H1 (cell line): ENCODE data around the gene RBM18. TPM values are rescaled to one million over a fixed set of nuclear protein-coding genes. Genes with fewer than 3 reads are reported as not detected.

Source experiments
- CTCF ChIA-PET: fragments of 300-600 bp; sonication (Branson Sonifier 250); formaldehyde crosslinking; loops from one replicate; lab custom pipeline; 2021; ENCODE audit not compliant: partially characterized antibody; lab: Charles Lee
- POLR2A ChIA-PET: fragments of 300-600 bp; sonication (Branson Sonifier 250); formaldehyde crosslinking; loops from one replicate; lab custom pipeline; 2021; ENCODE audit warnings: inconsistent platforms; ENCODE audit not compliant: partially characterized antibody; lab: Charles Lee
- DNase-seq, 2 experiments: peaks; one replicate each; pipeline versions ENCODE4 v3.0.0 to v3.0.0-alpha.2; 2010 to 2022; ENCODE audit warnings: low spot score in 2 of 2, low read depth in 1 of 2, mixed read lengths in 1 of 2
- FAIRE-seq: peaks from 2 replicates; lab custom pipeline; 2011; peaks lifted over from hg19 to GRCh38; lab: Jason Lieb, UNC
- H2AFZ ChIP-seq: 2 replicates; pipeline ENCODE4 v1.8.1; 2012; ENCODE audit warnings: low read length, inconsistent platforms
- H2AK5ac ChIP-seq: 2 replicates; pipeline ENCODE4 v1.6.1; 2013; ENCODE audit warnings: low read depth, low read length
- H2BK120ac ChIP-seq: replicated peaks from 2 replicates; pipeline ENCODE3; 2013; ENCODE audit warnings: low read depth, low read length, inconsistent platforms
- H2BK12ac ChIP-seq: 2 replicates; pipeline ENCODE4 v1.6.1; 2013; ENCODE audit warnings: low read depth, low read length
- H2BK15ac ChIP-seq: 2 replicates; pipeline ENCODE4 v1.6.1; 2013; ENCODE audit warnings: low read length
- H2BK20ac ChIP-seq: 2 replicates; pipeline ENCODE4 v1.6.1; 2013; ENCODE audit warnings: low read length
- H2BK5ac ChIP-seq: 2 replicates; pipeline ENCODE4 v1.6.1; 2013; ENCODE audit warnings: low read depth, low read length
- H3K14ac ChIP-seq: 2 replicates; pipeline ENCODE4 v1.6.1; 2013; ENCODE audit warnings: inconsistent platforms; ENCODE audit not compliant: insufficient read length
- H3K18ac ChIP-seq: 2 replicates; pipeline ENCODE4 v1.6.1; 2013; ENCODE audit warnings: low read length; ENCODE audit errors: extremely low read depth
- H3K23ac ChIP-seq: 2 replicates; pipeline ENCODE4 v1.6.1; 2013; ENCODE audit warnings: inconsistent platforms; ENCODE audit not compliant: insufficient read length
- H3K23me2 ChIP-seq: 2 replicates; pipeline ENCODE4 v1.6.1; 2013; ENCODE audit warnings: low read depth, low read length
- H3K27ac ChIP-seq: 2 replicates; pipeline ENCODE4 v1.6.1; 2011; ENCODE audit warnings: low read depth, low read length, inconsistent platforms
- H3K27me3 ChIP-seq, 4 experiments: replicated peaks in 1 of 4; 1 replicate in 1 of 4; 2 replicates in 3 of 4; pipeline versions ENCODE4 v1.6.1 to v1.8.1; 2011 to 2013; ENCODE audit warnings: low read length in 3 of 4, mild to moderate bottlenecking in 3 of 4, inconsistent platforms in 2 of 4, mixed read lengths in 2 of 4, moderate library complexity in 1 of 4; ENCODE audit not compliant: control insufficient read depth in 3 of 4, insufficient read depth in 3 of 4; ENCODE audit errors: extremely low read depth in 1 of 4
- H3K36me3 ChIP-seq, 4 experiments: 2 replicates each; pipeline versions ENCODE4 v1.6.1 to v1.8.1; 2011 to 2013; ENCODE audit warnings: mild to moderate bottlenecking in 4 of 4, low read length in 3 of 4, moderate library complexity in 2 of 4, control low read depth in 1 of 4, inconsistent platforms in 1 of 4; ENCODE audit not compliant: insufficient read depth in 4 of 4, control insufficient read depth in 2 of 4
- H3K4ac ChIP-seq: replicated peaks from 2 replicates; pipeline ENCODE3; 2013; ENCODE audit warnings: low read length, low read depth, mixed read lengths, inconsistent platforms; ENCODE audit not compliant: insufficient read length
- H3K4me1 ChIP-seq, 4 experiments: replicated peaks in 1 of 4; 1 replicate in 1 of 4; 2 replicates in 3 of 4; pipeline versions ENCODE4 v1.6.1 to v1.8.1; 2011 to 2013; ENCODE audit warnings: low read length in 3 of 4, inconsistent platforms in 2 of 4, mixed read lengths in 1 of 4; ENCODE audit not compliant: insufficient read depth in 4 of 4, control insufficient read depth in 3 of 4
- H3K4me2 ChIP-seq, 2 experiments: 2 replicates each; pipeline versions ENCODE4 v1.6.1 to v1.8.1; 2011 to 2013; ENCODE audit warnings: low read depth in 2 of 2, low read length in 2 of 2, control low read depth in 1 of 2, inconsistent platforms in 1 of 2, mild to moderate bottlenecking in 1 of 2; ENCODE audit not compliant: insufficient read depth in 1 of 2
- H3K4me3 ChIP-seq, 4 experiments: fragments of 200-600, 300-600 bp in 1 of 4; sonication (generic), shearing (Covaris generic), sonication (Bioruptor Twin) in 1 of 4; 2 replicates each; pipeline versions ENCODE4 v1.5.1 to v1.8.1; 2011 to 2016; ENCODE audit warnings: low read length in 4 of 4, low read depth in 3 of 4, control low read depth in 2 of 4, inconsistent platforms in 2 of 4, mild to moderate bottlenecking in 2 of 4, mixed read lengths in 1 of 4, moderate library complexity in 1 of 4; ENCODE audit not compliant: insufficient read depth in 2 of 4; ENCODE audit errors: extremely low read depth in 1 of 4
- H3K56ac ChIP-seq: replicated peaks from 2 replicates; pipeline ENCODE3; 2013; ENCODE audit warnings: low read depth, mild to moderate bottlenecking, mixed read lengths, low read length, inconsistent platforms; ENCODE audit not compliant: insufficient read length
- H3K79me1 ChIP-seq: 2 replicates; pipeline ENCODE4 v1.6.1; 2013; ENCODE audit warnings: low read depth, low read length, control low read depth
- H3K79me2 ChIP-seq, 2 experiments: 2 replicates each; pipeline versions ENCODE4 v1.6.1 to v1.8.1; 2012 to 2013; ENCODE audit warnings: low read length in 2 of 2, mild to moderate bottlenecking in 2 of 2, inconsistent platforms in 1 of 2; ENCODE audit not compliant: insufficient read depth in 2 of 2, control insufficient read depth in 1 of 2
- H3K9ac ChIP-seq, 4 experiments: replicated peaks in 1 of 4; 1 replicate in 1 of 4; 2 replicates in 3 of 4; pipeline versions ENCODE4 v1.6.1 to v1.8.1; 2011 to 2013; ENCODE audit warnings: low read depth in 3 of 4, low read length in 3 of 4, control low read depth in 2 of 4, mild to moderate bottlenecking in 2 of 4, moderate library complexity in 2 of 4, inconsistent platforms in 1 of 4; ENCODE audit errors: extremely low read depth in 1 of 4
- H3K9me3 ChIP-seq, 2 experiments: 2 replicates each; pipeline versions ENCODE4 v1.6.1 to v1.8.1; 2012 to 2013; ENCODE audit warnings: mild to moderate bottlenecking in 2 of 2, moderate library complexity in 2 of 2, control low read depth in 1 of 2, inconsistent platforms in 1 of 2, low read depth in 1 of 2, low read length in 1 of 2, mixed read lengths in 1 of 2; ENCODE audit not compliant: insufficient read depth in 2 of 2
- H4K20me1 ChIP-seq, 2 experiments: replicated peaks in 1 of 2; 2 replicates each; pipeline versions ENCODE3 to v1.8.1; 2011 to 2013; ENCODE audit warnings: inconsistent platforms in 2 of 2, low read length in 2 of 2, mild to moderate bottlenecking in 1 of 2; ENCODE audit not compliant: insufficient read depth in 2 of 2, control insufficient read depth in 1 of 2
- H4K5ac ChIP-seq: 2 replicates; pipeline ENCODE4 v1.6.1; 2013; ENCODE audit warnings: low read length, low read depth, mixed read lengths, inconsistent platforms; ENCODE audit not compliant: insufficient read length
- H4K8ac ChIP-seq: 2 replicates; pipeline ENCODE4 v1.8.0; 2013; ENCODE audit warnings: mild to moderate bottlenecking, moderate library complexity, low read length, inconsistent platforms; ENCODE audit not compliant: insufficient read depth; ENCODE audit errors: extremely low read depth
- H4K91ac ChIP-seq: replicated peaks from 2 replicates; pipeline ENCODE3; 2013; ENCODE audit warnings: low read length, mixed read lengths, inconsistent platforms; ENCODE audit not compliant: insufficient read length
- ATF2 ChIP-seq: IDR thresholded peaks from 2 replicates; pipeline ENCODE4 v1.6.1; 2012; ENCODE audit warnings: low read length, inconsistent platforms
- CBX5 ChIP-seq: fragments of 300-800, 300-1000 bp; sonication (generic); IDR thresholded peaks from 2 replicates; pipeline ENCODE4 v1.7.1; 2016; ENCODE audit warnings: antibody characterized with exemption, low read length, low read depth
- CREB1 ChIP-seq: IDR thresholded peaks from 2 replicates; pipeline ENCODE4 v1.6.1; 2012; ENCODE audit warnings: inconsistent platforms
- E2F6 ChIP-seq: IDR thresholded peaks from 2 replicates; pipeline ENCODE4 v1.6.1; 2012; ENCODE audit warnings: inconsistent platforms
- HDAC6 ChIP-seq: IDR thresholded peaks from one replicate; pipeline ENCODE4 v1.7.1; 2012; ENCODE audit warnings: low read depth, mild to moderate bottlenecking, inconsistent platforms, low read length, moderate library complexity
- KDM1A ChIP-seq: fragments of 200-600, 300-600 bp; sonication (generic); IDR thresholded peaks from 2 replicates; pipeline ENCODE4 v1.7.1; 2016; ENCODE audit warnings: mild to moderate bottlenecking, low read length, borderline replicate concordance
- RAD21 ChIP-seq, 2 experiments: IDR thresholded peaks in 1 of 2; conservative IDR thresholded peaks in 1 of 2; 2 replicates each; pipeline ENCODE4 v1.6.1; 2011; ENCODE audit warnings: low read depth in 2 of 2, low read length in 2 of 2, improper control_type of control experiment in 1 of 2, inconsistent platforms in 1 of 2, mild to moderate bottlenecking in 1 of 2, moderate library complexity in 1 of 2
- SIN3A ChIP-seq, 2 experiments: IDR thresholded peaks in 1 of 2; conservative IDR thresholded peaks in 1 of 2; 2 replicates each; pipeline ENCODE4 v1.6.1; 2011 to 2012; ENCODE audit warnings: low read length in 2 of 2, improper control_type of control experiment in 1 of 2, low read depth in 1 of 2, mild to moderate bottlenecking in 1 of 2
- TAF1 ChIP-seq: IDR thresholded peaks from 2 replicates; pipeline ENCODE4 v1.6.1; 2011; ENCODE audit warnings: mild to moderate bottlenecking, low read depth, low read length
- USF2 ChIP-seq: IDR thresholded peaks from 2 replicates; pipeline ENCODE4 v1.6.1; 2011; ENCODE audit warnings: low read length, improper control_type of control experiment
- WGBS, 2 experiments: shearing (Covaris generic) in 1 of 2; methylation state at CpG; one replicate each; pipeline versions ENCODE4 v1.1.6 to v1.1.7; 2013 to 2015; ENCODE audit warnings: low lambda C conversion rate in 2 of 2, mixed read lengths in 2 of 2, inconsistent platforms in 1 of 2, low coverage in 1 of 2, missing lambda C conversion rate in 1 of 2; ENCODE audit not compliant: insufficient replicate concordance in 2 of 2, insufficient coverage in 1 of 2, insufficient read length in 1 of 2; ENCODE audit errors: extremely low coverage in 1 of 2, missing lambda C conversion rate in 1 of 2; 5-methylcytosine and 5-hydroxymethylcytosine counted together
- polyA plus RNA-seq, 7 experiments: library from polyadenylated mRNA; depleted of rRNA in 3 of 7; stranded (reverse) in 5 of 7; unstranded in 2 of 7; fragments of >200 nt in 5 of 7; fragments of 200-250 nt in 2 of 7; gene quantifications; 1 replicate in 5 of 7; 2 replicates in 1 of 7; 4 replicates in 1 of 7; pipeline versions ENCODE4 v1.2.1 to v1.2.3, GENCODE V29; 2011 to 2013; ENCODE audit warnings: missing spikeins in 2 of 7, mixed read lengths in 2 of 7
- total RNA-seq: library from RNA; stranded (reverse); fragmentation: NEBNext Ultra II Directional; extraction: Animal tissue kit (Norgen Biotek cat#: 25700); gene quantifications from 2 replicates; pipeline ENCODE4 v1.2.1, GENCODE V29; 2021

Gene RBM18
- total and polyA plus RNA-seq, 2 of the 8 experiments (the other 6 are each of a cell fraction or from before 2014, with no cell fraction given), result 5.9 to 14.3 TPM

- Histone ChIP-seq H3K9me3 (no peaks in the 10 kb centered on the region), H4K91ac (no peak overlapping the region), H3K18ac (no peak overlapping the region), H3K4ac (no peak overlapping the region), H2BK15ac (no peak overlapping the region), H4K20me1 (peaks cover 0 to 4% of the 10 kb centered on the region in 2 experiments), H3K27ac (no peak overlapping the region), H3K4me2 (no peak overlapping the region), H3K56ac (no peak overlapping the region), H3K9ac (no peak overlapping the region), H2AK5ac (no peak overlapping the region), H3K23ac (no peak overlapping the region), H3K27me3 (no peaks in the 10 kb centered on the region), H2BK12ac (no peak overlapping the region), H2BK5ac (no peak overlapping the region), H4K5ac (no peak overlapping the region), H4K8ac (no peak overlapping the region), H3K4me3 (no peak overlapping the region), H3K23me2 (no peaks in the 10 kb centered on the region), H2BK120ac (no peak overlapping the region), H3K79me1 (no peaks in the 10 kb centered on the region; the same call in 1 of the 2 replicates), H2BK20ac (no peak overlapping the region), H2AFZ (no peak overlapping the region), H3K4me1 (no peaks in the 10 kb centered on the region), H3K79me2 (no peaks in the 10 kb centered on the region), H3K36me3 (peaks cover 0 to 8% (median 0%) of the 10 kb centered on the region in 4 experiments; a peak in 3 of 8 replicates), H3K14ac (no peak overlapping the region)
- POLR2A ChIA-PET, result no interaction called here
- no peak for FAIRE-seq
- 89% methylated on average over 1 of the region's 1 CpG; no CpG with 5 or more reads in 1 of the 2 experiments for WGBS, 2 experiments
- CTCF ChIA-PET, result interaction anchor here (0.8 to 2.6 kb wide), 8 partner anchors 10 to 183 kb away, joined by 3 to 12 read pairs (median 4); no protein-coding TSS in a partner anchor
- DNase-seq, result no peak
- TF ChIP-seq USF2 (no peak), CREB1 (no peak), RAD21 (IDR thresholded peaks at IDR 0.05 in 1 of 2, conservative IDR thresholded peaks at IDR 0.05 in 1 of 2; ENCODE audit: low read depth in 2 of 2, low read length in 2 of 2) (no peak), KDM1A (no peak), SIN3A (conservative IDR thresholded peaks at IDR 0.05 in 1 of 2, IDR thresholded peaks at IDR 0.05 in 1 of 2; ENCODE audit: low read depth in 1 of 2, low read length in 2 of 2) (no peak), HDAC6 (no peak), CBX5 (no peak), E2F6 (no peak), TAF1 (no peak), ATF2 (no peak)
Observed at GRCh38 chr9:122307925-122308324, 43.3 kb upstream of the RBM18 start.
